NCI-H1105 treated with DMSO at 0.1 percent for 48 hours (cell line): ENCODE results near the gene PBX4.

ENCODE experiments used
- DNase-seq: peaks from one replicate; lab custom pipeline; 2025; lab: John Stamatoyannopoulos, UW

The PBX4 gene

GRCh38 chr19:19649155-19649554 is 30.7 kb upstream of the PBX4 start:
- no peak for DNase-seq

GRCh38 chr19:19647037-19647835 is 28.7 kb upstream of the PBX4 start:
- no peak for DNase-seq

GRCh38 chr19:19645233-19645870 is 26.9 kb upstream of the PBX4 start:
- no peak for DNase-seq

GRCh38 chr19:19644054-19644388 is 25.5 kb upstream of the PBX4 start:
- DNase-seq: no peak

- peak; percentile 77 for DNase-seq
Measured at GRCh38 chr19:19643158-19644053, 24.9 kb upstream of the PBX4 start, which contains the start of gene GMIP. TSS of gene GMIP (minus strand) at chr19:19643657. CDS start at chr19:19643529, 128 bp downstream.

- peak; percentile 17 for DNase-seq
Measured at GRCh38 chr19:19642506-19643157, 24.1 kb upstream of the PBX4 start.

GRCh38 chr19:19637523-19638251 is 19.2 kb upstream of the PBX4 start:
- DNase-seq: no peak

GRCh38 chr19:19637186-19637522 is 18.7 kb upstream of the PBX4 start:
- DNase-seq: no peak

- no peak for DNase-seq
Measured at GRCh38 chr19:19636573-19637185, 18.2 kb upstream of the PBX4 start.

- DNase-seq: no peak
Measured at GRCh38 chr19:19635313-19635702, 16.8 kb upstream of the PBX4 start.

GRCh38 chr19:19634516-19635312 is 16.2 kb upstream of the PBX4 start:
- DNase-seq: no peak

GRCh38 chr19:19633711-19634515 is 15.4 kb upstream of the PBX4 start:
- DNase-seq: no peak

GRCh38 chr19:19632661-19633060 is 14.2 kb upstream of the PBX4 start:
- DNase-seq: no peak

- no peak for DNase-seq
Measured at GRCh38 chr19:19631346-19631745, 12.9 kb upstream of the PBX4 start.

GRCh38 chr19:19630426-19630825 is 11.9 kb upstream of the PBX4 start:
- no peak for DNase-seq

GRCh38 chr19:19630062-19630414 is 11.6 kb upstream of the PBX4 start:
- no peak for DNase-seq

GRCh38 chr19:19628501-19629134 is 10.1 kb upstream of the PBX4 start:
- peak; percentile 84 for DNase-seq

- DNase-seq: peak; percentile 81
Measured at GRCh38 chr19:19627621-19628500, 9.4 kb upstream of the PBX4 start, which contains the start of gene LPAR2. TSS of gene LPAR2 (minus strand) at chr19:19628220. CDS start at chr19:19627275, 945 bp downstream.
